ENCODE data around the gene RALGAPA1.
"Not testable (repeated sequence)": the region's sequence is repeated elsewhere in the genome, so short reads cannot be mapped to it uniquely, and the experiment has no call there.

Gene RALGAPA1

DNA sequence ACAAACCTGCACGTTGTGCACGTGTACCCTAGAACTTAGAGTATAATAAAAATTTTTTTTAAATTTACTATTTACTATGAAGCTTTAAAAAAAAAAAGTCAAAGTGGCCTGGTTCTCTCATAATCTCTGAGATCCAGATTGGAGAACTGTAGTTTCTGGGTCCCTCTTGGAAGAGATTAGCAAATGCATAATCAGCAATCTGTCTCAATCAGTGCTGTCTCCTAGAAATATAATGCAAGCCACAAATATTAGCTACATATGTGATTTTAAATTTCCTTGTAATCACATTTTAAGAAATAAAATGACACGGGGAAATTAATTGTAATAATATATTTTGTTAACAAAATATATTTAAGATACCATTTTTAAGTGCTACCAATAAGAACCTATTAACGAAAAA lies 32.3 kb downstream of the RALGAPA1 start:
- Histone ChIP-seq H3K4me1 (ENCODE audit: control insufficient read depth, insufficient read depth, low read length) (no peaks in the 10 kb centered on the region), H3K36me3 (ENCODE audit: control insufficient read depth, insufficient read depth, low read length) (no peaks in the 10 kb centered on the region), H3K27me3 (ENCODE audit: control insufficient read depth, insufficient read depth, low read length) (no peaks in the 10 kb centered on the region), H3K27ac (ENCODE audit: low read depth, low read length) (no peak overlapping the region), H3K4me3 (ENCODE audit: low read length) (no peak overlapping the region), H3K9ac (ENCODE audit: low read length) (no peak overlapping the region)

DNA sequence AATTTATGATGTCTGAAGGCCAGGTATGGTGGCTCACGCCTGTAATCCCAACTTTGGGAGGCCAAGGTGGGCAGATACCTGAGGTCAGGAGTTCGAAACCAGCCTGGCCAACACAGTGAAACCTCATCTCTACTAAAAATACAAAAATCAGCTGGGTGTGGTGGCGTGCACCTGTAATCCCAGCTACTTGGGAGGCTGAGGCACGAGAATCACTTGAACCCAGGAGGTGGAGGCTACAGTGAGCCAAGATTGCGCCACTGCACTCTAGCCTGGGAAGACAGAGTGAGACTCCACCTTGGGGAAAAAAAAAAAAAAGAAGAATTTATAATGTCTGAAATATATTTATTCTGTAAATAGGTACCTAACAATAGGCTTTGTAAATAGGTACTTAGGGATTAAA lies 33.0 kb downstream of the RALGAPA1 start:
- not testable (repeated sequence) for H3K36me3 ChIP-seq (ENCODE audit: control insufficient read depth, insufficient read depth, low read length); H3K9ac ChIP-seq (ENCODE audit: low read length); H3K4me3 ChIP-seq (ENCODE audit: low read length); H3K27me3 ChIP-seq (ENCODE audit: control insufficient read depth, insufficient read depth, low read length); H3K27ac ChIP-seq (ENCODE audit: low read depth, low read length); H3K4me1 ChIP-seq (ENCODE audit: control insufficient read depth, insufficient read depth, low read length)

DNA sequence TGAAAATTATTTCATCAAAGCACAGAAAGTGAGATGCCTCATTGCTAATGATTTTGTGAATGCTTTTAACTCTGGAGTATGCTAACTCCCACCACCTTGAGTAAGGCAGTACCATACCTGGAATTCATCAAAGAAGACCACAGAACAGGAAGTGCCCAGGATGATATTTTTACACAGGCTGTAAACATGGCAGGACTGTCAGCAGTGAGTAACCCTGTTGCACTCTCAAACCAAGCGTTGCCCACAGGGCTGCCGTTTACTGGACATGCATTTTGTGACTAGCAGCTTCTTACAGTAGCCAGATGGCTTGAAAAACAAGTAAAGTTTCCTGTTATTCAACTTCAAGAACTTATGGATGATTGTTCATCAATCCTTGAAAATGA lies 42.4 kb downstream of the RALGAPA1 start:
- H3K9ac ChIP-seq (ENCODE audit: low read length) = no peak overlapping the region
- H3K4me1 ChIP-seq (ENCODE audit: control insufficient read depth, insufficient read depth, low read length) = no peaks in the 10 kb centered on the region
- peaks cover 3% of the 10 kb centered on the region for H3K36me3 ChIP-seq (ENCODE audit: control insufficient read depth, insufficient read depth, low read length)
- H3K4me3 ChIP-seq (ENCODE audit: low read length) = no peak overlapping the region
- H3K27me3 ChIP-seq (ENCODE audit: control insufficient read depth, insufficient read depth, low read length) = no peaks in the 10 kb centered on the region
- H3K27ac ChIP-seq (ENCODE audit: low read depth, low read length) = no peak overlapping the region

DNA sequence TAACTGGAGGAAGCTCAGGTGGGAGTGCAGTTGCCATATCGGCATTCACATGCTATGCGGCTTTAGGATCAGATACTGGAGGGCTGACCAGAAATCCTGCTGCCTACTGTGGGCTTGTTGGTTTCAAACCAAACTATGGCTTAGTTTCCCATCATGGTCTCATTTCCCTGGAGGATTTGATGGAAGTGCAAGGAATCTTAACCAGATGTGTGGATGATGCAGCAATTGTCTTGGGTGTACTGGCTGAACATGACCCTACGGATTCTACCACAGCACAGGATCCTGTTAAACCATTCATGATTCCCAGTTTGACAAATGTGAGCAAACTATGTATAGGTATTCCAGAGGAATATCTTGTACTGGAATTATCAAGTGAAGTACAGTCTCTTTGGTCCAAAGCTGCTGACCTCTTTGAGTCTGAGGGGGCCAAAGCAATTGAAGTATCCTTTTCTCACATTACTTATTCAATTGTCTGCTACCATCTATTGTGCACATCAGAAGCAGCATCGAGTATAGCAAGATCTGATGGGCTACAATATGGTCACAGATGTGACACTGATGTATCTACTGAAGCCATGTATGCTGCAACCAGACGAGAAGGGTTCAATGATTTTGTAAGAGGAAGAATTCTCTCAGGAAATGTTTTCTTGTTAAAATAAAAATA lies 42.9 kb downstream of the RALGAPA1 start:
- Histone ChIP-seq H3K4me1 (ENCODE audit: control insufficient read depth, insufficient read depth, low read length) (no peaks in the 10 kb centered on the region), H3K36me3 (ENCODE audit: control insufficient read depth, insufficient read depth, low read length) (peaks cover 3% of the 10 kb centered on the region), H3K9ac (ENCODE audit: low read length) (no peak overlapping the region), H3K4me3 (ENCODE audit: low read length) (no peak overlapping the region), H3K27me3 (ENCODE audit: control insufficient read depth, insufficient read depth, low read length) (no peaks in the 10 kb centered on the region), H3K27ac (ENCODE audit: low read depth, low read length) (no peak overlapping the region)

DNA sequence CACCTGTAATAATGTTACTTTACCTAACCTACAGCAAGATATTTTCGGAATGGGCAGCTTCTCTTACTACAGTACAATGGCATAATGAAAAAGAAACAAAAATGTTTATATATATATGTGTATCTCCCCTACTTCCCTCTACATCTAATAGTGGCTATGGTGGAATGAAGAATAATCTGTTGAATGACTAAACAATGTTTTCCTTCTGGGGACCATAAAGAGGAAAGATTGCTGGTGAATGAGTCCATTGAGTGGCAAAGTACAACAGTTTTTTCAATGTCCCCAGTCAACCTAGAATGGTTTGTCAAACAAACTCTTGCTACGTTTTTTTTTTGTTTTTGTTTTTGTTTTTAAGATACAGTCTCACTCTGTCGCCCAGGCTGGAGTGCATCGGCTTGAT lies 47.2 kb downstream of the RALGAPA1 start:
- no peak overlapping the region for H3K27ac ChIP-seq (ENCODE audit: low read depth, low read length)
- no peaks in the 10 kb centered on the region for H3K4me1 ChIP-seq (ENCODE audit: control insufficient read depth, insufficient read depth, low read length)
- H3K36me3 ChIP-seq (ENCODE audit: control insufficient read depth, insufficient read depth, low read length) = no peaks in the 10 kb centered on the region
- no peak overlapping the region for H3K9ac ChIP-seq (ENCODE audit: low read length)
- H3K27me3 ChIP-seq (ENCODE audit: control insufficient read depth, insufficient read depth, low read length) = no peaks in the 10 kb centered on the region
- no peak overlapping the region for H3K4me3 ChIP-seq (ENCODE audit: low read length)

DNA sequence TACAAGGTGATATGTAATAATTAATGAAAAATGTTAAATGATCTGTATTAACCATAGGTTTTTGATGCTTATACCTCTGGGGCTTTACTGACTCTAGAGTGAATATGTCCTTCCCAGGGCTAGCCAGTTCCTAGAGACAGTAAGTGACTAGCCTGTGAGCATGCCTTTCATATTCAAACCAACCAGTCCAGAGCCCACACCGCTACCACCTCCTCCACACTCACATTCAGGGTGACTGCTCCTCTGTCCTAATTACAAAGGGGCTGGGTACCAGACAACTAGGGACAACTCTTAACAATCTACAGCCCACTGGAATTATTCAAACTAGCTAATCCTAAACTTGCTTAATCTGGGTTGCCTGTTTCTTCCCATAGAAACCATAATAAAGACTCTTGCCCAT lies 49.0 kb downstream of the RALGAPA1 start:
- no peak overlapping the region for H3K27ac ChIP-seq (ENCODE audit: low read depth, low read length)
- H3K27me3 ChIP-seq (ENCODE audit: control insufficient read depth, insufficient read depth, low read length) = no peaks in the 10 kb centered on the region
- H3K4me3 ChIP-seq (ENCODE audit: low read length) = no peak overlapping the region
- H3K4me1 ChIP-seq (ENCODE audit: control insufficient read depth, insufficient read depth, low read length) = no peaks in the 10 kb centered on the region
- peaks cover 7% of the 10 kb centered on the region for H3K36me3 ChIP-seq (ENCODE audit: control insufficient read depth, insufficient read depth, low read length)
- H3K9ac ChIP-seq (ENCODE audit: low read length) = no peak overlapping the region

DNA sequence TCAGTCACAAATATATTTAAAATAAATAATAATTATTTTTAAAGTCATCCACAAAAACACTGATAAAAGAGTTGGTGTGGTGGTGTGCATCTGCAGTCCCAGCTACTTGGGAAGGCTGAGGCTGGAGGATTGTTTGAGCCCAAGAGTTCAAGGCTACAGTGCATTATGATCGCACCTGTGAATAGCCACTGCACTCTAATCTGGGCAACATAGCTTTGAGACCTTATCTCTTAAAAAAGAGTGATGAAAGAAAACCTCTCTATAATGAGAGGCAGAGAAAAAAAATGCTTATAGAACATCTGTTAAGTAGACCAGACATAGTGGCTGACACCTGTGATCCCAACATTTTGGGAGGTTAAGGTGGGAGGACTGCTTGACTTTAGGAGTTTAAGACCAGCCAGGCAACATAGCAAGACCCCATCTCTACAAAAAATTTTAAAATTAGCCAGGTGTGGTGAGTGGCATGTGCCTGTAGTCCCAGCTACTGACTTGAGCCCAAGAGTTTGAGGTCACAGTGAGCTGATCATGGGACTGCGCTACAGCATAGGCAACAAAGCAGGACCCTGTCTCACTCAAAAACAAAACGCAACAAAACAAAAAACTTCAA lies 50.5 kb downstream of the RALGAPA1 start:
- Histone ChIP-seq H3K27ac (ENCODE audit: low read depth, low read length) (no peak overlapping the region), H3K4me3 (ENCODE audit: low read length) (no peak overlapping the region), H3K9ac (ENCODE audit: low read length) (no peak overlapping the region), H3K4me1 (ENCODE audit: control insufficient read depth, insufficient read depth, low read length) (no peaks in the 10 kb centered on the region), H3K36me3 (ENCODE audit: control insufficient read depth, insufficient read depth, low read length) (peaks cover 10% of the 10 kb centered on the region), H3K27me3 (ENCODE audit: control insufficient read depth, insufficient read depth, low read length) (no peaks in the 10 kb centered on the region)

DNA sequence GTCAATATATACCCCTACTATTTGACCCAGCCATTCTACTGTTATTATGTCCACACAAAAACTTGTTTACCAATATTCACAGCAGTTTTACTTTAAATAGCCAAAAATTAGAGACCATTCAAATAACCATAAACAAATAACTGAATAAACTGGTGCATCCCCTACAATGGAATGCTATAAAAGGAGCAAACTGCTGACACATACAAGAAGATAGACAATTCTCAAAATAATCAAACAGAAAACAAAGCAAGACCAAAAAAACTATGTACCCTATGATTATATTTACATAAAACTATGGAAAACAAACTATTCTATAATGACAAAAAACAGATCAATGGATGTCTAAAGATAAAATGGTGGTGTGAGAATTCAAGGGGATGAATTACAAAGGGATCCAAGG lies 54.4 kb downstream of the RALGAPA1 start:
- Histone ChIP-seq H3K27me3 (ENCODE audit: control insufficient read depth, insufficient read depth, low read length) (no peaks in the 10 kb centered on the region), H3K9ac (ENCODE audit: low read length) (no peak overlapping the region), H3K4me1 (ENCODE audit: control insufficient read depth, insufficient read depth, low read length) (no peaks in the 10 kb centered on the region), H3K36me3 (ENCODE audit: control insufficient read depth, insufficient read depth, low read length) (peaks cover 21% of the 10 kb centered on the region), H3K27ac (ENCODE audit: low read depth, low read length) (no peak overlapping the region), H3K4me3 (ENCODE audit: low read length) (no peak overlapping the region)

DNA sequence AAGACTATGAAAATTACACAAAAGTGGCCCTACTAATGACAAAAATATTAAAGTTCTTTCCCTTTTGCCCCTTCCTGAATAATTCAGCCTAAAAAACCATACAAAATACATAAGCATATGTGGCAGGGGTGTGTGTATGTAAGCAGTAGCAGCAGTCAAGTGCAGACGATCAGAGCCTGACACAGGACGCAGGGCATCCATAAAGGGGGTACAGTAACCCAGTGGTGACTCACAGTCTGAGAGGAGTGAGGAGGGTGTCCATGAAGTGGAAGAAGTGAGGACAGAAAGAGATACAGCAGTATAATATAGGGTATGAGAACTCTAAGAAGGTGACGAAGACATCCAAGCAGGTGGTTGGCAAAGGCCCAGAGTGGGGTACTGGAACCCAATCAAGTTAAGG lies 56.7 kb downstream of the RALGAPA1 start:
- H3K4me1 ChIP-seq (ENCODE audit: control insufficient read depth, insufficient read depth, low read length) = no peaks in the 10 kb centered on the region
- peaks cover 21% of the 10 kb centered on the region for H3K36me3 ChIP-seq (ENCODE audit: control insufficient read depth, insufficient read depth, low read length)
- H3K9ac ChIP-seq (ENCODE audit: low read length) = no peak overlapping the region
- H3K4me3 ChIP-seq (ENCODE audit: low read length) = no peak overlapping the region
- no peak overlapping the region for H3K27ac ChIP-seq (ENCODE audit: low read depth, low read length)
- no peaks in the 10 kb centered on the region for H3K27me3 ChIP-seq (ENCODE audit: control insufficient read depth, insufficient read depth, low read length)

DNA sequence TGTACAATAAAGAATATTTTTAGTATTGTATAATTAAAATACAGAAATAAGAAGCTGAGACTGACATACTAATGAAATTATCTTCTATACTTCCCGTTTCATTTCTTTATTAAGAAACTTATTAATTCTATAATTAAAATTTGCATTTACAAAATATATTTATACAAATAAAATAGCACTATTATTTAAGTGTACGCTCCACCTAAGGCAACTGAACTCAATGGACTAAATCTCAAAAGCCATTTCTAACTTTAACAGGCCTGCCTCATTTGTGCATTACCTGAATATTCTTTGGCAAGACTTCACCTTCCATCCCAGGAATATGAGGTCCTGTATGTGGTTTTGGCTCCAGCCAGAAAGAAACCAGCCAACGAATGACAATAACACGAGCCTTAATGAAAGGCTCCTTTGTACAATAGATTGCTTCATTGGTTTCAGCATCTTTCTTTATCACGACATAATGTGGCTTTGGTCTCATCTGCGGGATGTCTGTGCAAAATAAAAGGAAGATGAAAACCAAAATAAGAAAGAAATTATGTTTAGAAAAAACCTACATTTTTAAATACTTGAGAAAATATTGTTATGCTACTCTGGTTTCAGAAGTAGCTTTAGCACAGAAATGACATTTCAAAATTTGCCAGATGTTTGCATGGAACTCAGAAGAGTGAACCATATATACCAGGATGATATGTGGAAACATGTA lies 58.7 kb downstream of the RALGAPA1 start:
- Histone ChIP-seq H3K4me3 (ENCODE audit: low read length) (no peak overlapping the region), H3K9ac (ENCODE audit: low read length) (no peak overlapping the region), H3K36me3 (ENCODE audit: control insufficient read depth, insufficient read depth, low read length) (peaks cover 15% of the 10 kb centered on the region)

DNA sequence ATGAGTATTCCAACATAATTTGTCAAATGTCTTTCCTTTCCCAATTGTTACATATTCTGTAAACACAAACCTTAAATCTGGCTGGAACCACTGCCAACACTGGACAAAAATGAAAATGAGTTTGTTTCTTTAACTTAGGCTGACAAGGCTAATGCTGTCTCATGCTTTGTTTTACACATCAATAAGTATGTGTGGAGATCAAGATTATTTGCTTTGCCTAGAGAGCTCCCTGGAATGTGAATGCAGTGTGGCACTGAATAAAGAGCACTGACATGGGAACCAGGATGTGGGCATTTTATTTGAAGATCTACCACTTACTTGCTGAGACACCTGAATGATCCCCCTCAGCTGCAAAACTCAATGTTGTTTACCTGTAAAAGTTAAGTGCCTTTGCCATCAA lies 61.7 kb downstream of the RALGAPA1 start:
- no peak overlapping the region for H3K27ac ChIP-seq (ENCODE audit: low read depth, low read length)
- H3K4me1 ChIP-seq (ENCODE audit: control insufficient read depth, insufficient read depth, low read length) = no peaks in the 10 kb centered on the region
- H3K36me3 ChIP-seq (ENCODE audit: control insufficient read depth, insufficient read depth, low read length) = peaks cover 5% of the 10 kb centered on the region
- H3K9ac ChIP-seq (ENCODE audit: low read length) = no peak overlapping the region
- no peaks in the 10 kb centered on the region for H3K27me3 ChIP-seq (ENCODE audit: control insufficient read depth, insufficient read depth, low read length)
- no peak overlapping the region for H3K4me3 ChIP-seq (ENCODE audit: low read length)

More for the DNA sequence above, 58.7 kb downstream of the RALGAPA1 start:
- Histone ChIP-seq H3K27me3 (ENCODE audit: control insufficient read depth, insufficient read depth, low read length) (no peaks in the 10 kb centered on the region), H3K27ac (ENCODE audit: low read depth, low read length) (no peak overlapping the region), H3K4me1 (ENCODE audit: control insufficient read depth, insufficient read depth, low read length) (no peaks in the 10 kb centered on the region)

DNA sequence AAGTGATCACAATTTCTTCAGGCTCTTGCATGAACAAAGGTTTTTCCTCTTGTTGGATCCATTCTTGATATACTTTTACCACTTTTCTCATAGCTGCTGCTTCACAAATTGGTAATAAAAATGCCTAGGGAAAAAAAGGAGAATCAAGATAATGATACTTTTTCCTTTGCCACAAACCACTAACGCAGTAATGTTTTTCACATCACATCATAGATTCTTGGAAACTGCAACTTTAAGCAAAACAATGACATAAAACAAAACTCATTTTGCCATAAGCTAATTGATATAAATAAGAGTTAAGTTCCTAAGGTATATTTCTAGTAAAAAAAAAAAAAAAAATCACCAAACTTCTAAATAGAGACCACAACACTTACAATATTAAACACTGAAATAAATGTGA lies 66.7 kb downstream of the RALGAPA1 start:
- H3K36me3 ChIP-seq (ENCODE audit: control insufficient read depth, insufficient read depth, low read length) = peaks cover 2% of the 10 kb centered on the region
- no peak overlapping the region for H3K27ac ChIP-seq (ENCODE audit: low read depth, low read length)
- H3K4me3 ChIP-seq (ENCODE audit: low read length) = no peak overlapping the region
- no peaks in the 10 kb centered on the region for H3K27me3 ChIP-seq (ENCODE audit: control insufficient read depth, insufficient read depth, low read length)
- H3K9ac ChIP-seq (ENCODE audit: low read length) = no peak overlapping the region
- no peaks in the 10 kb centered on the region for H3K4me1 ChIP-seq (ENCODE audit: control insufficient read depth, insufficient read depth, low read length)

DNA sequence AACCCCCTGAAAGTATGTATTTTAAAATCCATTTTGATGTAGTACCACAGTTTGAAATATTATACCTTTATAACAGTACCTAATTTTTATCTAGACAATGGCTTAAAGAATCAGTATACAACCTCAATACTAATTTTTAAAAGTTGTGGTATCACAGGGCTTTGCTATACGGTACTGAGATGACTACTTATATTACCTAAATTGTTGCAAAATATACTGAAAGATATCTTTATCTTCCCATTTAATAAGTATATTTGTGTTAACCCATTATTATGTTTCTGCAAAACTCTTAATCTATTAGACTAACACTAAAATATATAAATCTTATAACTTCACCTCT lies 67.1 kb downstream of the RALGAPA1 start:
- Histone ChIP-seq H3K36me3 (ENCODE audit: control insufficient read depth, insufficient read depth, low read length) (peaks cover 2% of the 10 kb centered on the region), H3K4me1 (ENCODE audit: control insufficient read depth, insufficient read depth, low read length) (no peaks in the 10 kb centered on the region), H3K4me3 (ENCODE audit: low read length) (no peak overlapping the region), H3K27ac (ENCODE audit: low read depth, low read length) (no peak overlapping the region), H3K27me3 (ENCODE audit: control insufficient read depth, insufficient read depth, low read length) (no peaks in the 10 kb centered on the region), H3K9ac (ENCODE audit: low read length) (no peak overlapping the region)
